Measurements from ENCODE around the gene TANK.
"Not testable (repeated sequence)": the region's sequence is repeated elsewhere in the genome, so short reads cannot be mapped to it uniquely, and the experiment has no call there.

Gene TANK

GRCh38 chr2:161160226-161161073 lies at the start of gene TANK:
TANK (plus strand) TSS chr2:161160428; CDS start chr2:161179663, 19,235 bp downstream.
- DNase-seq, result peak; percentile 79 to 87

GRCh38 chr2:161111531-161111930 lies 48.7 kb upstream of the TANK start:
- DNase-seq, result no peak

- no peak for DNase-seq
These were observed 47.3 kb upstream of the TANK start for GRCh38 chr2:161112908-161113307.

GRCh38 chr2:161113693-161114575 lies 46.3 kb upstream of the TANK start:
- DNase-seq, result no peak

GRCh38 chr2:161115205-161115604 lies 45.0 kb upstream of the TANK start:
- no peak for DNase-seq

- no peak for DNase-seq
These were observed 44.4 kb upstream of the TANK start for GRCh38 chr2:161115605-161116380.

GRCh38 chr2:161116509-161116908 lies 43.7 kb upstream of the TANK start:
- no peak for DNase-seq

GRCh38 chr2:161117506-161117905 lies 42.7 kb upstream of the TANK start:
- no peak for DNase-seq

- DNase-seq, result no peak
These were observed 41.5 kb upstream of the TANK start for GRCh38 chr2:161118722-161119121.

GRCh38 chr2:161119483-161119882 lies 40.7 kb upstream of the TANK start:
- no peak for DNase-seq

GRCh38 chr2:161120775-161121174 lies 39.5 kb upstream of the TANK start:
- DNase-seq, result no peak

GRCh38 chr2:161121622-161122021 lies 38.6 kb upstream of the TANK start:
- DNase-seq, result no peak

- peak in 1 of 2 donors; percentile 74 for DNase-seq
These were observed 37.3 kb upstream of the TANK start for GRCh38 chr2:161122772-161123530.

GRCh38 chr2:161123531-161124030 lies 36.6 kb upstream of the TANK start:
- DNase-seq, result no peak

GRCh38 chr2:161124201-161124600 lies 36.0 kb upstream of the TANK start:
- no peak for DNase-seq

- DNase-seq, result no peak
These were observed 31.3 kb upstream of the TANK start for GRCh38 chr2:161128885-161129284.

GRCh38 chr2:161130354-161130753 lies 29.9 kb upstream of the TANK start:
- DNase-seq, result no peak

GRCh38 chr2:161131074-161131680 lies 29.1 kb upstream of the TANK start:
- DNase-seq, result no peak

- DNase-seq, result no peak
These were observed 28.4 kb upstream of the TANK start for GRCh38 chr2:161131804-161132203.

GRCh38 chr2:161132384-161132783 lies 27.8 kb upstream of the TANK start:
- not testable (repeated sequence) for DNase-seq

GRCh38 chr2:161133366-161133765 lies 26.9 kb upstream of the TANK start:
- no peak for DNase-seq

Measured in hippocampal formation (tissue), 2 donors.